K562 (cell line): ENCODE results near the gene KASH5. TPM values are rescaled to one million over a fixed set of nuclear protein-coding genes. Genes with fewer than 3 reads are reported as not detected.

Experiments used
- ATAC-seq: fragments of 200-7000 bp; cut with Tn5 transposase; 3 replicates; pipeline ENCODE4 v1.9.1; 2020; ENCODE audit warnings: moderate library complexity
- BruUV-seq: library from RNA; stranded (reverse); fragments of 400-500 nt; replicated peaks from 2 replicates; lab custom pipeline; 2021; lab: Mats Ljungman, UMichigan
- CTCF ChIA-PET: fragments of 300-600 bp; formaldehyde crosslinking; extraction: SDS; loops from one replicate; lab custom pipeline; 2021; ENCODE audit warnings: low intra/inter-chr PET ratio; lab: Yijun Ruan, JAX
- POLR2A ChIA-PET: fragments of 300-600, 350-650 bp; sonication (Branson Sonifier 250); formaldehyde crosslinking; extraction: SDS; loops from one replicate; lab custom pipeline; 2021; ENCODE audit warnings: antibody characterized with exemption, inconsistent platforms; lab: Yijun Ruan, JAX
- DNase-seq, 4 experiments: peaks; one replicate each; pipeline versions ENCODE4 v3.0.0 to v3.0.0-alpha.2; 2011 to 2018; ENCODE audit warnings: low spot score in 3 of 4, mixed read lengths in 3 of 4; ENCODE audit errors: extremely low read depth in 1 of 4
- FAIRE-seq: peaks from 2 replicates; lab custom pipeline; 2011; peaks lifted over from hg19 to GRCh38; lab: Jason Lieb, UNC
- H2AFZ ChIP-seq: 2 replicates; pipeline ENCODE4 v1.6.0; 2011; ENCODE audit warnings: low read depth, low read length, control low read depth, inconsistent platforms
- H3K27ac ChIP-seq: fragments of 200-600 bp; 3 replicates; pipeline ENCODE4 v1.8.0; 2011; ENCODE audit warnings: low read depth, mild to moderate bottlenecking, control low read depth, inconsistent platforms, low read length, moderate library complexity, mixed read lengths; ENCODE audit errors: extremely low read depth
- H3K27me3 ChIP-seq, 2 experiments: fragments of 300-600 bp in 1 of 2; 2 replicates in 1 of 2; 3 replicates in 1 of 2; pipeline versions ENCODE4 v1.6.0 to v1.8.0; 2011; ENCODE audit warnings: inconsistent platforms in 2 of 2, low read length in 2 of 2, mild to moderate bottlenecking in 1 of 2, mixed read lengths in 1 of 2, moderate library complexity in 1 of 2; ENCODE audit not compliant: control insufficient read depth in 2 of 2, insufficient read depth in 2 of 2
- H3K36me3 ChIP-seq: fragments of 300-600 bp; 3 replicates; pipeline ENCODE4 v1.8.0; 2011; ENCODE audit warnings: mild to moderate bottlenecking, low read length, inconsistent platforms; ENCODE audit not compliant: control insufficient read depth, insufficient read depth
- H3K4me1 ChIP-seq, 2 experiments: fragments of 200-600 bp in 1 of 2; replicated peaks in 1 of 2; 2 replicates in 1 of 2; 3 replicates in 1 of 2; pipeline versions ENCODE4 v1.5.1 to v1.8.0; 2011; ENCODE audit warnings: inconsistent platforms in 2 of 2, low read length in 2 of 2, mild to moderate bottlenecking in 1 of 2, mixed read lengths in 1 of 2, moderate library complexity in 1 of 2; ENCODE audit not compliant: control insufficient read depth in 2 of 2, insufficient read depth in 2 of 2
- H3K4me2 ChIP-seq: 2 replicates; pipeline ENCODE4 v1.6.1; 2011; ENCODE audit warnings: low read length, control low read depth, inconsistent platforms, mixed read lengths; ENCODE audit not compliant: insufficient read depth
- H3K4me3 ChIP-seq: fragments of 200-600 bp; sonication (generic), shearing (Covaris generic); 2 replicates; pipeline ENCODE4 v1.5.1; 2016; ENCODE audit warnings: control low read depth, inconsistent platforms
- H3K79me2 ChIP-seq: fragments of 200-600 bp; 3 replicates; pipeline ENCODE4 v1.8.0; 2011; ENCODE audit warnings: low read length, inconsistent platforms; ENCODE audit not compliant: control insufficient read depth, insufficient read depth
- H3K9ac ChIP-seq, 2 experiments: 2 replicates each; pipeline versions ENCODE4 v1.6.0 to v1.6.1; 2011; ENCODE audit warnings: low read depth in 2 of 2, low read length in 2 of 2, control low read depth in 1 of 2, inconsistent platforms in 1 of 2, mild to moderate bottlenecking in 1 of 2, mixed read lengths in 1 of 2; ENCODE audit not compliant: insufficient read depth in 1 of 2
- H3K9me1 ChIP-seq: one replicate; pipeline ENCODE4 v1.6.0; 2011; ENCODE audit warnings: inconsistent platforms, mild to moderate bottlenecking, low read length, moderate library complexity; ENCODE audit not compliant: control insufficient read depth, insufficient read depth
- H3K9me3 ChIP-seq: replicated peaks from 2 replicates; pipeline ENCODE4 v1.5.1; 2011; ENCODE audit warnings: low read depth, low read length, inconsistent platforms; ENCODE audit not compliant: control insufficient read depth, insufficient read depth
- H4K20me1 ChIP-seq: replicated peaks from 2 replicates; pipeline ENCODE4 v1.6.1; 2011; ENCODE audit warnings: low read length, inconsistent platforms, mixed read lengths; ENCODE audit not compliant: control insufficient read depth, insufficient read depth
- ADNP ChIP-seq: fragments of 200-800 bp; sonication (Bioruptor generic); IDR thresholded peaks from 2 replicates; pipeline ENCODE4 v1.6.1; 2016; ENCODE audit warnings: missing genetic modification characterization, missing compliant biosample characterization
- BCOR ChIP-seq: fragments of 450-650 bp; IDR thresholded peaks from 2 replicates; pipeline ENCODE4 v1.6.1; 2016
- CBX1 ChIP-seq: sonication (generic); IDR thresholded peaks from 2 replicates; pipeline ENCODE4 v1.6.1; 2016; ENCODE audit warnings: antibody characterized with exemption, low read depth, mild to moderate bottlenecking
- HCFC1 ChIP-seq: IDR thresholded peaks from 2 replicates; pipeline ENCODE4 v1.6.1; 2012; ENCODE audit warnings: low read depth, low read length, improper control_type of control experiment
- HDAC2 ChIP-seq: fragments of 450-650 bp; IDR thresholded peaks from 2 replicates; pipeline ENCODE4 v1.6.1; 2016; ENCODE audit warnings: mild to moderate bottlenecking
- KDM1A ChIP-seq, 2 experiments: fragments of 450-650 bp; IDR thresholded peaks; 2 replicates each; pipeline ENCODE4 v1.6.1; 2016; ENCODE audit warnings: mild to moderate bottlenecking in 2 of 2
- PHF20 ChIP-seq: fragments of 450-650 bp; IDR thresholded peaks from 2 replicates; pipeline ENCODE4 v1.6.1; 2018; ENCODE audit not compliant: partially characterized antibody
- RBM25 ChIP-seq: fragments of 200-400 bp; formaldehyde crosslinking; IDR thresholded peaks from 2 replicates; pipeline ENCODE4 v1.6.1; 2018; ENCODE audit warnings: low read length, low read depth, moderate library complexity; ENCODE audit not compliant: severe bottlenecking
- RCOR1 ChIP-seq, 2 experiments: IDR thresholded peaks; 2 replicates each; pipeline ENCODE4 v1.6.1; 2012; ENCODE audit warnings: low read depth in 2 of 2, low read length in 2 of 2, borderline replicate concordance in 1 of 2, improper control_type of control experiment in 1 of 2
- SMARCA5 ChIP-seq: fragments of 450-650 bp; IDR thresholded peaks from 2 replicates; pipeline ENCODE4 v1.6.1; 2016
- ZBTB17 ChIP-seq: fragments of 450-650 bp; formaldehyde crosslinking; IDR thresholded peaks from 2 replicates; pipeline ENCODE4 v1.4.0; 2020; ENCODE audit warnings: mild to moderate bottlenecking
- ZNF124 ChIP-seq: sonication (generic); formaldehyde crosslinking; IDR thresholded peaks from 2 replicates; pipeline ENCODE4 v1.8.1; 2022; ENCODE audit warnings: missing genetic modification reagents
- in situ Hi-C: fragments of 300-500 bp; cut with MboI; formaldehyde crosslinking; loops from 4 replicates; pipeline ENCODE4 v1.15.0; 2018; ENCODE audit warnings: inconsistent platforms, mixed read lengths
- intact Hi-C: fragments of 100-400 bp; cut with micrococcal nuclease; formaldehyde crosslinking; loops from 2 replicates; pipeline ENCODE4 v1.14.2; 2022
- polyA plus RNA-seq, 8 experiments: library from polyadenylated mRNA; depleted of rRNA in 4 of 8; stranded (reverse) in 5 of 8; unstranded in 3 of 8; fragments of >200 nt; fragmentation: Nextera tagmentation in 2 of 8; fragmentation: Illumina TruSeq in 1 of 8; extraction: Ambion mirVana in 2 of 8; extraction: Trizol in 1 of 8; gene quantifications; 2 replicates each; pipeline versions ENCODE4 v1.2.1 to v1.2.3, GENCODE V29; 2011 to 2014; ENCODE audit warnings: inconsistent platforms in 1 of 8, missing spikeins in 1 of 8
- total RNA-seq, 7 experiments: library from RNA; depleted of rRNA in 6 of 7; stranded (reverse); fragments of >200 nt in 6 of 7; fragmentation: Illumina TruSeq in 2 of 7; extraction: Trizol in 2 of 7; gene quantifications; 2 replicates each; pipeline versions ENCODE4 v1.2.1 to v1.2.3, GENCODE V29; 2011 to 2021; ENCODE audit warnings: low replicate concordance in 1 of 7
- TF ChIP-seq, protein P1 (sequence below): fragments of 450-650 bp; formaldehyde crosslinking; IDR thresholded peaks from 2 replicates; pipeline ENCODE4 v1.4.0; 2020; ENCODE audit warnings: mild to moderate bottlenecking

Gene KASH5
- total and polyA plus RNA-seq, 9 of the 15 experiments (the other 6 are each of a cell fraction or from before 2014, with no cell fraction given): 0.07 to 0.84 (median 0.34) TPM; not detected in 1

DNA sequence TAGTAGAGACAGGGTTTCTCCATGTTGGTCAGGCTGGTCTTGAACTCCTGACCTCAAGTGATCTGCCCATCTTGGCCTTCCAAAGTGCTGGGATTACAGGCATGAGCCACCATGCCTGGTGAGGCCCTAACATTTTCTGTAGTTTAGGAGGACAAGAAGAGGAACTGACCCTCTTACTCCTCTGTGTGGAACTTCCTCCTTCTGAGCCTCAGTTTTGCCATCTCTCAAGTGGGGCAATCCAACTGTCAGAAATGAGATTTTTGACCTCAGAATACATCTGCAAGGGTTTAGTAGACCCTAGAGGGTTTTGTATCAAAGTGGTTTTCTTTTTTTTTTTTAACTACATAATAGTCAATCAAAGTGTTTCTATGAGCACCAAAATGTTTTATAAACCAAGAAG is 21.9 kb upstream of the KASH5 start:
- Histone ChIP-seq H3K36me3 (no peaks in the 10 kb centered on the region), H3K4me3 (no peak overlapping the region), H3K9me1 (no peaks in the 10 kb centered on the region), H4K20me1 (no peaks in the 10 kb centered on the region)
- intact Hi-C loops: no loop called here
- no peak for TF ChIP-seq HCFC1
- TF ChIP-seq ZNF124 (CRISPR knock-in tag): no peak
- TF ChIP-seq ADNP: peak; percentile 84
- 0 out of 4 replicates have a peak, but pooled peaks of 1 of the 2 experiments have one; percentile 16 for TF ChIP-seq RCOR1 (IDR thresholded peaks at IDR 0.05; ENCODE audit: borderline replicate concordance in 1 of 2, low read depth in 2 of 2, low read length in 2 of 2)
- peak; percentile 49 for TF ChIP-seq PHF20
- TF ChIP-seq KDM1A (IDR thresholded peaks at IDR 0.05): peak; percentile 72 to 73; a peak in 3 of 4 replicates
- TF ChIP-seq BCOR: peak; percentile 97
- TF ChIP-seq SMARCA5: peak; percentile 46; the same call in 1 of the 2 replicates
- TF ChIP-seq HDAC2: peak; percentile 67; the same call in 1 of the 2 replicates
- TF ChIP-seq RBM25: peak; percentile 78
- TF ChIP-seq CBX1: peak; percentile 63; the same call in 1 of the 2 replicates
- no peak for TF ChIP-seq ZBTB17 (CRISPR knock-in tag)
- TF ChIP-seq, protein P1, sequence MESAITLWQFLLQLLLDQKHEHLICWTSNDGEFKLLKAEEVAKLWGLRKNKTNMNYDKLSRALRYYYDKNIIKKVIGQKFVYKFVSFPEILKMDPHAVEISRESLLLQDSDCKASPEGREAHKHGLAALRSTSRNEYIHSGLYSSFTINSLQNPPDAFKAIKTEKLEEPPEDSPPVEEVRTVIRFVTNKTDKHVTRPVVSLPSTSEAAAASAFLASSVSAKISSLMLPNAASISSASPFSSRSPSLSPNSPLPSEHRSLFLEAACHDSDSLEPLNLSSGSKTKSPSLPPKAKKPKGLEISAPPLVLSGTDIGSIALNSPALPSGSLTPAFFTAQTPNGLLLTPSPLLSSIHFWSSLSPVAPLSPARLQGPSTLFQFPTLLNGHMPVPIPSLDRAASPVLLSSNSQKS (CRISPR knock-in tag): no peak
- TF ChIP-seq, all 486 proteins: peak for 9
- H3K27ac ChIP-seq: no peak overlapping the region
- peaks cover 11 to 42% of the 10 kb centered on the region in 2 experiments for H3K4me1 ChIP-seq
- in situ Hi-C loops: no loop called here
- H2AFZ ChIP-seq: no peak overlapping the region
- ChIA-PET CTCF (no interaction called here), POLR2A (no interaction called here)
- BruUV-seq: no TSS peak
- H3K4me2 ChIP-seq: no peak overlapping the region
- no peaks in the 10 kb centered on the region for H3K27me3 ChIP-seq
- ATAC-seq (no peak), DNase-seq (no peak), FAIRE-seq (no peak)
- peaks cover 7% of the 10 kb centered on the region; the same call in 1 of the 2 replicates for H3K9me3 ChIP-seq
- H3K9ac ChIP-seq: no peak overlapping the region
- H3K79me2 ChIP-seq: peaks cover 6% of the 10 kb centered on the region; the same call in 1 of the 3 replicates
